Mucosa of gallbladder (tissue), 1 donor: ENCODE data around the gene VANGL1. TPM values are rescaled to one million over a fixed set of nuclear protein-coding genes. Genes with fewer than 3 reads are reported as not detected.

ENCODE experiments used
- DNase-seq: peaks from one replicate; pipeline ENCODE4 v3.0.0-alpha.2; 2020; ENCODE audit warnings: low spot score
- total RNA-seq: library from RNA; stranded (reverse); gene quantifications from one replicate; pipeline ENCODE4 v1.2.1, GENCODE V29; 2021
- donor health status: DM: no; HTN: no; CAD: no.

The VANGL1 gene
- total RNA-seq, 1 donor from 2014 or later: 11.7 TPM

GRCh38 chr1:115668579-115668978, 26.8 kb downstream of the VANGL1 start:
- DNase-seq: no peak

- no peak for DNase-seq
Observed at GRCh38 chr1:115669002-115669673, 27.4 kb downstream of the VANGL1 start.

- no peak for DNase-seq
Observed at GRCh38 chr1:115669886-115670285, 28.1 kb downstream of the VANGL1 start.

GRCh38 chr1:115670476-115671175, 28.9 kb downstream of the VANGL1 start:
- DNase-seq: no peak

- peak; percentile 56 for DNase-seq
Observed at GRCh38 chr1:115671176-115671934, 29.6 kb downstream of the VANGL1 start.

GRCh38 chr1:115672224-115673009, 30.6 kb downstream of the VANGL1 start:
- DNase-seq: no peak

GRCh38 chr1:115676498-115677181, 34.9 kb downstream of the VANGL1 start:
- DNase-seq: no peak

GRCh38 chr1:115677182-115677555, 35.4 kb downstream of the VANGL1 start:
- no peak for DNase-seq

GRCh38 chr1:115677565-115677964, 35.8 kb downstream of the VANGL1 start:
- no peak for DNase-seq

GRCh38 chr1:115678141-115678540, 36.4 kb downstream of the VANGL1 start:
- DNase-seq: no peak

- no peak for DNase-seq
Observed at GRCh38 chr1:115679141-115679611, 37.4 kb downstream of the VANGL1 start.

GRCh38 chr1:115680730-115681111, 39.0 kb downstream of the VANGL1 start:
- DNase-seq: no peak

- no peak for DNase-seq
Observed at GRCh38 chr1:115682792-115683191, 41.0 kb downstream of the VANGL1 start.

GRCh38 chr1:115685029-115685705, 43.4 kb downstream of the VANGL1 start:
- DNase-seq: no peak

- DNase-seq: no peak
Observed at GRCh38 chr1:115687744-115688143, 46.0 kb downstream of the VANGL1 start.

GRCh38 chr1:115690972-115691371, 49.2 kb downstream of the VANGL1 start:
- DNase-seq: no peak

GRCh38 chr1:115692224-115692623, 50.5 kb downstream of the VANGL1 start:
- no peak for DNase-seq

GRCh38 chr1:115694805-115695204, 53.0 kb downstream of the VANGL1 start:
- DNase-seq: no peak

GRCh38 chr1:115697619-115698018, 55.8 kb downstream of the VANGL1 start:
- DNase-seq: no peak

- no peak for DNase-seq
Observed at GRCh38 chr1:115701090-115701489, 59.3 kb downstream of the VANGL1 start.

- no peak for DNase-seq
Observed at GRCh38 chr1:115702959-115703358, 61.2 kb downstream of the VANGL1 start.
